IMR-90 (cell line): ENCODE data around the gene CIT. TPM values are rescaled to one million over a fixed set of nuclear protein-coding genes. Genes with fewer than 3 reads are reported as not detected.

ENCODE experiments used
- ATAC-seq: fragments of 200-7000 bp; cut with Tn5 transposase; 2 replicates; pipeline ENCODE4 v1.9.1; 2020; ENCODE audit warnings: low read depth, mild to moderate bottlenecking, moderate library complexity
- BruUV-seq: library from RNA; stranded (reverse); fragments of 400-500 nt; replicated peaks from 2 replicates; lab custom pipeline; 2021; lab: Mats Ljungman, UMichigan
- CTCF ChIA-PET: fragments of 300-600 bp; formaldehyde crosslinking; extraction: SDS; loops from one replicate; lab custom pipeline; 2021; ENCODE audit warnings: antibody characterized with exemption; lab: Yijun Ruan, JAX
- POLR2A ChIA-PET: fragments of 300-600 bp; sonication (Branson Sonifier 250); formaldehyde crosslinking; loops from one replicate; lab custom pipeline; 2022; ENCODE audit warnings: antibody characterized with exemption; ENCODE audit not compliant: unreplicated experiment; lab: Charles Lee
- DNase-seq: peaks from one replicate; pipeline ENCODE4 v3.0.0; 2013
- H2AFZ ChIP-seq: replicated peaks from 2 replicates; pipeline ENCODE3; 2013; ENCODE audit warnings: low read length, mild to moderate bottlenecking; ENCODE audit not compliant: poor library complexity
- H2AK5ac ChIP-seq: 2 replicates; pipeline ENCODE4 v1.6.1; 2013; ENCODE audit warnings: low read depth, low read length, inconsistent platforms
- H2AK9ac ChIP-seq: replicated peaks from 2 replicates; pipeline ENCODE3; 2013; ENCODE audit warnings: mild to moderate bottlenecking, low read depth, low read length, moderate library complexity; ENCODE audit not compliant: poor library complexity
- H2BK120ac ChIP-seq: 2 replicates; pipeline ENCODE4 v1.6.1; 2013; ENCODE audit warnings: low read depth, low read length, inconsistent platforms
- H2BK15ac ChIP-seq: 3 replicates; pipeline ENCODE4 v1.6.1; 2013; ENCODE audit warnings: low read depth, low read length, inconsistent platforms
- H2BK20ac ChIP-seq: 2 replicates; pipeline ENCODE4 v1.6.1; 2013; ENCODE audit warnings: low read depth, mild to moderate bottlenecking, inconsistent platforms, low read length, moderate library complexity
- H2BK5ac ChIP-seq: 2 replicates; pipeline ENCODE4 v1.6.1; 2013; ENCODE audit warnings: mild to moderate bottlenecking, low read depth, low read length, inconsistent platforms; ENCODE audit not compliant: poor library complexity, severe bottlenecking
- H3K14ac ChIP-seq: replicated peaks from 2 replicates; pipeline ENCODE4 v1.6.1; 2013; ENCODE audit warnings: low read depth, low read length, inconsistent platforms
- H3K18ac ChIP-seq: 2 replicates; pipeline ENCODE4 v1.6.1; 2013; ENCODE audit warnings: low read depth, low read length, control low read depth
- H3K23ac ChIP-seq: 2 replicates; pipeline ENCODE4 v1.6.1; 2013; ENCODE audit warnings: low read depth, low read length, inconsistent platforms
- H3K27ac ChIP-seq: 2 replicates; pipeline ENCODE4 v1.5.1; 2013; ENCODE audit warnings: mild to moderate bottlenecking, control low read depth, low read length; ENCODE audit not compliant: insufficient read depth
- H3K27me3 ChIP-seq: 2 replicates; pipeline ENCODE4 v1.6.1; 2013; ENCODE audit warnings: low read length; ENCODE audit not compliant: control insufficient read depth, insufficient read depth
- H3K36me3 ChIP-seq: 2 replicates; pipeline ENCODE4 v1.6.1; 2013; ENCODE audit warnings: low read length, mixed read lengths; ENCODE audit not compliant: control insufficient read depth, insufficient read depth
- H3K4ac ChIP-seq: 2 replicates; pipeline ENCODE4 v1.6.1; 2013; ENCODE audit warnings: low read depth, low read length, inconsistent platforms
- H3K4me1 ChIP-seq: 2 replicates; pipeline ENCODE4 v1.6.1; 2013; ENCODE audit warnings: low read length, mixed read lengths; ENCODE audit not compliant: control insufficient read depth, insufficient read depth
- H3K4me2 ChIP-seq: 2 replicates; pipeline ENCODE4 v1.6.1; 2013; ENCODE audit warnings: low read depth, mild to moderate bottlenecking, control low read depth, low read length, moderate library complexity
- H3K4me3 ChIP-seq: 2 replicates; pipeline ENCODE4 v1.5.1; 2013; ENCODE audit warnings: low read depth, mild to moderate bottlenecking, control low read depth, low read length, moderate library complexity; ENCODE audit not compliant: insufficient read depth
- H3K56ac ChIP-seq: 2 replicates; pipeline ENCODE4 v1.6.1; 2013; ENCODE audit warnings: low read length, inconsistent platforms; ENCODE audit not compliant: insufficient read depth; ENCODE audit errors: extremely low read depth
- H3K79me1 ChIP-seq, 2 experiments: 2 replicates each; pipeline ENCODE4 v1.6.1; 2013; ENCODE audit warnings: low read length in 2 of 2, inconsistent platforms in 1 of 2, low read depth in 1 of 2
- H3K9ac ChIP-seq: 2 replicates; pipeline ENCODE4 v1.6.1; 2013; ENCODE audit warnings: low read depth, low read length, control low read depth
- H3K9me1 ChIP-seq: 2 replicates; pipeline ENCODE4 v1.6.1; 2013; ENCODE audit warnings: low read length, inconsistent platforms; ENCODE audit not compliant: insufficient read depth
- H3K9me3 ChIP-seq: 2 replicates; pipeline ENCODE4 v1.6.1; 2013; ENCODE audit warnings: low read length; ENCODE audit not compliant: control insufficient read depth, insufficient read depth
- H4K20me1 ChIP-seq: 2 replicates; pipeline ENCODE4 v1.6.1; 2013; ENCODE audit warnings: low read length, inconsistent platforms; ENCODE audit not compliant: insufficient read depth
- H4K5ac ChIP-seq: 2 replicates; pipeline ENCODE4 v1.6.1; 2013; ENCODE audit warnings: mild to moderate bottlenecking, low read depth, low read length, control low read depth
- H4K8ac ChIP-seq, 2 experiments: 2 replicates each; pipeline ENCODE4 v1.6.1; 2013; ENCODE audit warnings: low read depth in 2 of 2, low read length in 2 of 2, control low read depth in 1 of 2, inconsistent platforms in 1 of 2
- H4K91ac ChIP-seq: 2 replicates; pipeline ENCODE4 v1.6.1; 2013; ENCODE audit warnings: low read depth, low read length, inconsistent platforms; ENCODE audit not compliant: insufficient read depth
- BHLHE40 ChIP-seq: fragments of 150-350 bp; IDR thresholded peaks from 2 replicates; pipeline ENCODE4 v1.6.1; 2016; ENCODE audit warnings: mild to moderate bottlenecking, low read depth, low read length
- CHD1 ChIP-seq: IDR thresholded peaks from 2 replicates; pipeline ENCODE4 v1.6.1; 2012; ENCODE audit warnings: low read depth, low read length, improper control_type of control experiment
- ELK1 ChIP-seq: fragments of 150-350 bp; IDR thresholded peaks from 2 replicates; pipeline ENCODE4 v1.6.1; 2016; ENCODE audit warnings: low read depth, mild to moderate bottlenecking, low read length, moderate library complexity, borderline replicate concordance
- FOS ChIP-seq: fragments of 150-350 bp; IDR thresholded peaks from 2 replicates; pipeline ENCODE4 v1.6.1; 2016; ENCODE audit warnings: low read depth, low read length
- MXI1 ChIP-seq: IDR thresholded peaks from 2 replicates; pipeline ENCODE4 v1.6.1; 2012; ENCODE audit warnings: low read depth, mild to moderate bottlenecking, low read length, moderate library complexity, borderline replicate concordance
- NFE2L2 ChIP-seq: fragments of 150-350 bp; IDR thresholded peaks from 2 replicates; pipeline ENCODE4 v1.6.1; 2016; ENCODE audit warnings: low read depth, mild to moderate bottlenecking, low read length
- RFX5 ChIP-seq: IDR thresholded peaks from 2 replicates; pipeline ENCODE4 v1.8.0; 2012; ENCODE audit warnings: low read depth, mild to moderate bottlenecking, low read length, moderate library complexity
- SMC3 ChIP-seq: fragments of 150-350 bp; IDR thresholded peaks from 2 replicates; pipeline ENCODE4 v1.6.1; 2016; ENCODE audit warnings: low read depth, mild to moderate bottlenecking, antibody characterized with exemption, low read length, moderate library complexity
- WGBS, 2 experiments: methylation state at CpG; one replicate each; pipeline versions ENCODE4 v1.1.5 to v1.1.7; 2013; ENCODE audit warnings: missing lambda C conversion rate in 2 of 2; ENCODE audit not compliant: insufficient read length in 1 of 2; ENCODE audit errors: extremely low coverage in 2 of 2; 5-methylcytosine and 5-hydroxymethylcytosine counted together
- dilution Hi-C: fragments of 300-500 bp; cut with HindIII; formaldehyde crosslinking; loops from one replicate; pipeline ENCODE4 v1.14.3; 2018; ENCODE audit warnings: low sequenced_read_pairs; ENCODE audit not compliant: unreplicated experiment
- in situ Hi-C: fragments of 300-500 bp; cut with MboI; formaldehyde crosslinking; loops from 3 replicates; pipeline ENCODE4 v1.14.3; 2019; ENCODE audit warnings: low sequenced_read_pairs, inconsistent platforms, mixed read lengths
- intact Hi-C: fragments of 100-400 bp; cut with micrococcal nuclease; formaldehyde crosslinking; loops from 2 replicates; pipeline ENCODE4 v1.10.0; 2022
- polyA plus RNA-seq, 3 experiments: library from polyadenylated mRNA; depleted of rRNA; stranded (reverse); fragments of >200 nt; gene quantifications; 2 replicates each; pipeline ENCODE4 v1.2.3, GENCODE V29; 2012; ENCODE audit warnings: low replicate concordance in 1 of 3
- total RNA-seq: library from RNA; depleted of rRNA; stranded (reverse); fragments of >200 nt; gene quantifications from 2 replicates; pipeline ENCODE4 v1.2.3, GENCODE V29; 2012
- TF ChIP-seq, protein P1 (sequence below): conservative IDR thresholded peaks from 2 replicates; pipeline ENCODE4 v1.5.1; 2012; ENCODE audit warnings: mild to moderate bottlenecking, low read depth, low read length, improper control_type of control experiment

Gene CIT
- total and polyA plus RNA-seq, 2 of the 4 experiments (the other 2 are of a cell fraction): 13.1 to 21.0 TPM

DNA sequence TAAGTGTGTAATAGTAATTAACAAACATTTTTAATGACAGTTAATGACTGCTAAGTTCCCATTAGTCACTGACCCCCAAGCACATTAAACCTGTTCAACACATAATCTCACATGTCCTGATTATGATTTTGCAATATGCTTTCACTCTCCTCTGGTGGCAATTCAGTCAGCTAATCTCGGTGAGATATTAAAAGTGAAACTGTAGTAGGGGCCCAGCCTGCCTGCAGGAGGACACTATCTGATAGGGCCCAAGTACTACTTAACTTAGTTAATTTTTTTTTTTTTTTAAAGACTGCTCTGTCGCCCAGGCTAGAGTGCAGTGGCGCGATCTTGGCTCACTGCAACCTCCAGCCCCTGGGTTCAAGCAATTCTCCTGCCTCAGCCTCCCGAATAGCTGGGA is 48.8 kb downstream of the CIT start:
- Histone ChIP-seq H3K27me3 (no peaks in the 10 kb centered on the region), H3K27ac (no peak overlapping the region), H4K91ac (no peak overlapping the region), H3K56ac (no peak overlapping the region), H2AK5ac (no peak overlapping the region), H3K4me3 (no peak overlapping the region), H3K79me1 (no peaks in the 10 kb centered on the region), H3K9me1 (no peaks in the 10 kb centered on the region), H2AK9ac (no peak overlapping the region), H2BK120ac (no peak overlapping the region), H3K36me3 (0 out of 2 replicates have a peak, but pooled peaks cover 2% of the 10 kb centered on the region), H2BK20ac (no peak overlapping the region), H3K18ac (no peak overlapping the region), H3K23ac (no peak overlapping the region), H2BK5ac (no peak overlapping the region), H3K4me1 (no peaks in the 10 kb centered on the region), H3K4ac (no peak overlapping the region), H3K9me3 (no peaks in the 10 kb centered on the region), H4K5ac (no peak overlapping the region), H2AFZ (no peak overlapping the region), H3K9ac (no peak overlapping the region), H4K20me1 (no peaks in the 10 kb centered on the region), H3K14ac (no peak overlapping the region), H2BK15ac (no peak overlapping the region), H3K4me2 (no peak overlapping the region), H4K8ac (no peak overlapping the region)
- CTCF ChIA-PET: no interaction called here
- WGBS, 2 experiments: no CpG with 5 or more reads among the region's 5 CpGs
- POLR2A ChIA-PET: no interaction called here
- no peak for TF ChIP-seq BHLHE40
- TF ChIP-seq MXI1: no peak
- TF ChIP-seq, protein P1, sequence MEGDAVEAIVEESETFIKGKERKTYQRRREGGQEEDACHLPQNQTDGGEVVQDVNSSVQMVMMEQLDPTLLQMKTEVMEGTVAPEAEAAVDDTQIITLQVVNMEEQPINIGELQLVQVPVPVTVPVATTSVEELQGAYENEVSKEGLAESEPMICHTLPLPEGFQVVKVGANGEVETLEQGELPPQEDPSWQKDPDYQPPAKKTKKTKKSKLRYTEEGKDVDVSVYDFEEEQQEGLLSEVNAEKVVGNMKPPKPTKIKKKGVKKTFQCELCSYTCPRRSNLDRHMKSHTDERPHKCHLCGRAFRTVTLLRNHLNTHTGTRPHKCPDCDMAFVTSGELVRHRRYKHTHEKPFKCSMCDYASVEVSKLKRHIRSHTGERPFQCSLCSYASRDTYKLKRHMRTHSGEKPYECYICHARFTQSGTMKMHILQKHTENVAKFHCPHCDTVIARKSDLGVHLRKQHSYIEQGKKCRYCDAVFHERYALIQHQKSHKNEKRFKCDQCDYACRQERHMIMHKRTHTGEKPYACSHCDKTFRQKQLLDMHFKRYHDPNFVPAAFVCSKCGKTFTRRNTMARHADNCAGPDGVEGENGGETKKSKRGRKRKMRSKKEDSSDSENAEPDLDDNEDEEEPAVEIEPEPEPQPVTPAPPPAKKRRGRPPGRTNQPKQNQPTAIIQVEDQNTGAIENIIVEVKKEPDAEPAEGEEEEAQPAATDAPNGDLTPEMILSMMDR: no peak
- no peak for TF ChIP-seq FOS
- TF ChIP-seq CHD1: no peak
- TF ChIP-seq ELK1: no peak
- no peak for TF ChIP-seq NFE2L2
- no peak for TF ChIP-seq SMC3
- TF ChIP-seq RFX5: no peak
- in situ Hi-C loops (no loop called here), intact Hi-C loops (no loop called here), dilution Hi-C loops (no loop called here)
- ATAC-seq (no peak), DNase-seq (no peak)
- no TSS peak for BruUV-seq
